HCT116 (cell line): ENCODE measurements around the gene CAMKK1. TPM values are rescaled to one million over a fixed set of nuclear protein-coding genes. Genes with fewer than 3 reads are reported as not detected.

ENCODE experiments used
- ATAC-seq: fragments of 200-7000 bp; cut with Tn5 transposase; 2 replicates; pipeline ENCODE4 v1.9.1; 2020; ENCODE audit warnings: mild to moderate bottlenecking, moderate library complexity
- BruUV-seq: library from RNA; stranded (reverse); fragments of 400-500 nt; replicated peaks from 2 replicates; lab custom pipeline; 2021; lab: Mats Ljungman, UMichigan
- CTCF ChIA-PET: fragments of 300-600 bp; sonication (Branson Sonifier 250); formaldehyde crosslinking; loops from one replicate; lab custom pipeline; 2021; ENCODE audit warnings: antibody characterized with exemption; lab: Charles Lee
- POLR2A ChIA-PET: fragments of 300-600, 350-600 bp; sonication (Branson Sonifier 250); formaldehyde crosslinking; loops from one replicate; lab custom pipeline; 2021; ENCODE audit warnings: antibody characterized with exemption; lab: Charles Lee
- RAD21 ChIA-PET, 2 experiments: fragments of 300-600 bp; sonication (Branson Sonifier 250); formaldehyde crosslinking; loops; one replicate each; lab custom pipeline; 2023; ENCODE audit warnings: low total read pairs in 2 of 2; ENCODE audit not compliant: uncharacterized antibody in 2 of 2, unreplicated experiment in 2 of 2, low non-redundant PET in 1 of 2; lab: Charles Lee
- DNase-seq: peaks from one replicate; pipeline ENCODE4 v3.0.0-alpha.2; 2010; ENCODE audit warnings: low read depth, low spot score
- H2AFZ ChIP-seq: fragments of 200-600 bp; shearing (Covaris generic), sonication (generic); 2 replicates; pipeline ENCODE4 v1.6.1; 2017; ENCODE audit warnings: low read depth, mixed run types, mixed read lengths, antibody characterized with exemption, low read length; ENCODE audit not compliant: poor library complexity, severe bottlenecking
- H3K27ac ChIP-seq: 2 replicates; pipeline ENCODE4 v1.5.1; 2012; ENCODE audit warnings: low read depth, low read length
- H3K27me3 ChIP-seq: fragments of 200-600 bp; sonication (generic); 2 replicates; pipeline ENCODE4 v1.6.1; 2016; ENCODE audit warnings: mixed run types, low read length, mixed read lengths; ENCODE audit not compliant: insufficient read depth
- H3K36me3 ChIP-seq, 2 experiments: fragments of 200-500 bp in 1 of 2; fragments of 200-600 bp in 1 of 2; sonication (Bioruptor generic) in 1 of 2; sonication (generic) in 1 of 2; 2 replicates each; pipeline versions ENCODE4 v1.5.1 to v1.6.1; 2014 to 2016; ENCODE audit warnings: low read length in 2 of 2, inconsistent platforms in 1 of 2, mixed read lengths in 1 of 2, mixed run types in 1 of 2; ENCODE audit not compliant: insufficient read depth in 2 of 2, control insufficient read depth in 1 of 2
- H3K4me1 ChIP-seq, 2 experiments: fragments of 200-600 bp in 1 of 2; sonication (generic) in 1 of 2; 2 replicates each; pipeline versions ENCODE4 v1.5.1 to v1.6.1; 2012 to 2017; ENCODE audit warnings: low read length in 2 of 2, inconsistent platforms in 1 of 2, mild to moderate bottlenecking in 1 of 2, mixed read lengths in 1 of 2, mixed run types in 1 of 2, moderate library complexity in 1 of 2; ENCODE audit not compliant: insufficient read depth in 2 of 2, control insufficient read depth in 1 of 2
- H3K4me2 ChIP-seq: fragments of 200-600 bp; sonication (generic); 2 replicates; pipeline ENCODE4 v1.6.1; 2017; ENCODE audit warnings: mixed run types, low read length, mixed read lengths
- H3K4me3 ChIP-seq, 2 experiments: fragments of 200-600 bp in 1 of 2; sonication (generic) in 1 of 2; replicated peaks in 1 of 2; 2 replicates each; pipeline ENCODE4 v1.5.1; 2011 to 2016; ENCODE audit warnings: low read length in 2 of 2, control low read depth in 1 of 2, low read depth in 1 of 2, mild to moderate bottlenecking in 1 of 2, mixed read lengths in 1 of 2, mixed run types in 1 of 2
- H3K79me2 ChIP-seq: fragments of 200-600 bp; sonication (generic); 2 replicates; pipeline ENCODE4 v1.6.1; 2017; ENCODE audit warnings: mild to moderate bottlenecking, mixed run types, low read length, moderate library complexity, mixed read lengths; ENCODE audit not compliant: insufficient read depth
- H3K9ac ChIP-seq: fragments of 200-600 bp; sonication (generic); 2 replicates; pipeline ENCODE4 v1.6.1; 2016; ENCODE audit warnings: low read length, mixed read lengths
- H3K9me2 ChIP-seq: fragments of 200-600 bp; sonication (generic), shearing (Covaris generic); 2 replicates; pipeline ENCODE4 v1.6.1; 2017; ENCODE audit warnings: mixed run types, mild to moderate bottlenecking, moderate library complexity; ENCODE audit not compliant: insufficient read depth
- H3K9me3 ChIP-seq, 2 experiments: fragments of 200-500 bp in 1 of 2; fragments of 200-600 bp in 1 of 2; sonication (Bioruptor generic) in 1 of 2; sonication (generic) in 1 of 2; 2 replicates each; pipeline ENCODE4 v1.6.1; 2014 to 2017; ENCODE audit warnings: low read length in 2 of 2, mixed read lengths in 2 of 2, inconsistent platforms in 1 of 2, low read depth in 1 of 2, mild to moderate bottlenecking in 1 of 2, mixed run types in 1 of 2, moderate library complexity in 1 of 2; ENCODE audit not compliant: control insufficient read depth in 1 of 2, insufficient read depth in 1 of 2
- H4K20me1 ChIP-seq: fragments of 200-600 bp; sonication (generic), shearing (Covaris generic); 2 replicates; pipeline ENCODE4 v1.6.1; 2017; ENCODE audit warnings: mixed run types, mild to moderate bottlenecking, moderate library complexity; ENCODE audit not compliant: insufficient read depth
- CBX3 ChIP-seq: IDR thresholded peaks from 2 replicates; pipeline ENCODE4 v1.6.1; 2012; ENCODE audit warnings: low read depth
- CEBPB ChIP-seq: IDR thresholded peaks from 2 replicates; pipeline ENCODE4 v1.6.1; 2012; ENCODE audit warnings: low read depth
- EGR1 ChIP-seq: IDR thresholded peaks from 2 replicates; pipeline ENCODE4 v1.6.1; 2012; ENCODE audit warnings: low read depth
- EZH2 ChIP-seq: fragments of 200-600 bp; sonication (generic); IDR thresholded peaks from 2 replicates; pipeline ENCODE4 v1.6.1; 2017; ENCODE audit warnings: antibody characterized with exemption, mixed run types
- EZH2phosphoT487 ChIP-seq: fragments of 200-600 bp; IDR thresholded peaks from 2 replicates; pipeline ENCODE4 v1.6.1; 2018; ENCODE audit warnings: antibody characterized with exemption, borderline replicate concordance
- FOSL1 ChIP-seq: IDR thresholded peaks from 2 replicates; pipeline ENCODE4 v1.6.1; 2012; ENCODE audit warnings: low read depth
- JUND ChIP-seq: IDR thresholded peaks from 2 replicates; pipeline ENCODE4 v1.6.1; 2012
- POLR2A ChIP-seq: IDR thresholded peaks from 2 replicates; pipeline ENCODE4 v1.7.0; 2011; ENCODE audit warnings: borderline replicate concordance; ENCODE audit not compliant: insufficient read depth, insufficient read length; ENCODE audit errors: extremely low read depth
- POLR2AphosphoS5 ChIP-seq: IDR thresholded peaks from 2 replicates; pipeline ENCODE4 v1.6.1; 2011; ENCODE audit warnings: mild to moderate bottlenecking, low read depth, low read length, moderate library complexity
- SP1 ChIP-seq: IDR thresholded peaks from 2 replicates; pipeline ENCODE4 v1.6.1; 2012; ENCODE audit warnings: low read depth
- SRF ChIP-seq: IDR thresholded peaks from 2 replicates; pipeline ENCODE4 v1.6.1; 2012; ENCODE audit warnings: low read depth
- TCF7L2 ChIP-seq: IDR thresholded peaks from 2 replicates; pipeline ENCODE4 v1.7.0; 2011; ENCODE audit warnings: borderline replicate concordance, inconsistent platforms; ENCODE audit not compliant: insufficient read depth, insufficient read length; ENCODE audit errors: extremely low read depth
- YY1 ChIP-seq: IDR thresholded peaks from 2 replicates; pipeline ENCODE4 v1.6.1; 2011; ENCODE audit warnings: low read length, low read depth, moderate library complexity, mild to moderate bottlenecking; ENCODE audit not compliant: insufficient replicate concordance; ENCODE audit errors: extremely low read depth
- ZFX ChIP-seq: fragments of 450-650 bp; IDR thresholded peaks from 2 replicates; pipeline ENCODE4 v1.6.1; 2017
- ZNF274 ChIP-seq: fragments of 200-500 bp; sonication (Bioruptor generic); IDR thresholded peaks from 2 replicates; pipeline ENCODE4 v1.6.1; 2014; ENCODE audit warnings: mild to moderate bottlenecking, low read depth, low read length, inconsistent platforms
- intact Hi-C: fragments of 100-400 bp; cut with micrococcal nuclease; formaldehyde crosslinking; loops from 2 replicates; pipeline ENCODE4 v1.10.0; 2022
- total RNA-seq: library from RNA; stranded (reverse); gene quantifications from one replicate; pipeline ENCODE4 v1.2.1, GENCODE V29; 2021; ENCODE audit not compliant: unreplicated experiment
- TF ChIP-seq, protein P1 (sequence below): IDR thresholded peaks from 2 replicates; pipeline ENCODE4 v1.6.1; 2012
- TF ChIP-seq, protein P2 (sequence below): IDR thresholded peaks from 2 replicates; pipeline ENCODE4 v1.6.1; 2011; ENCODE audit warnings: mild to moderate bottlenecking, low read length, moderate library complexity; ENCODE audit not compliant: insufficient replicate concordance; ENCODE audit errors: extremely low read depth

The CAMKK1 gene
- total RNA-seq, 1 experiment from 2014 or later: 10.6 TPM

DNA sequence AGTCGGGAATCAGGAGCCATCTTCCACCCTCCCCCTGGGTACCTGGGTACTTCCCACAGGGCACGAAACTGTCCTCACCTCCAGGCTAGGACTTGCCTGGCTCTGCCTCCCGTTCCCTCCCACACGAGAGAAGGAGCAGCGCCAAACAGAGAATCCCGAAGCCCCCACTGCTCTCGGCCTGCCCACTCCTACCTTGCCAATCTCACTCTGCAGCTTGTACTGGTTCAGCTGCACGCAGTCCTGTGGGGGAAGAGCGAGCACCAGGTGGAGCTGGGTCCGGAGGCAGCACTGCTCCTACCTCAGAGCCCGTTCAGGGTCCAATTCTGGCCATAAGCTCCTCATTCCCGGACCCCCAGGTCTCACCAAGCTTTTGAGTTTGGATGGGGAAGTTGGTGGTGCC, 8.7 kb downstream of the CAMKK1 start:
- CTCF ChIA-PET: no interaction called here
- Histone ChIP-seq H2AFZ (no peak overlapping the region), H3K4me1 (peaks cover 31 to 38% of the 10 kb centered on the region in 2 experiments), H3K27ac (no peak overlapping the region), H3K79me2 (peaks cover 13% of the 10 kb centered on the region; the same call in 1 of the 2 replicates), H3K4me2 (no peak overlapping the region), H3K9me2 (no peaks in the 10 kb centered on the region), H3K27me3 (no peaks in the 10 kb centered on the region), H3K36me3 (peaks cover 4 to 13% of the 10 kb centered on the region in 2 experiments; a peak in 2 of 4 replicates), H4K20me1 (no peaks in the 10 kb centered on the region), H3K4me3 (no peak overlapping the region), H3K9ac (no peak overlapping the region), H3K9me3 (no peaks in the 10 kb centered on the region)
- no TSS peak for BruUV-seq
- ATAC-seq (no peak), DNase-seq (no peak)
- POLR2A ChIA-PET: no interaction called here
- intact Hi-C loops: no loop called here
- RAD21 ChIA-PET: no interaction called here
- no peak for TF ChIP-seq EGR1
- TF ChIP-seq JUND: no peak
- no peak for TF ChIP-seq ZFX
- TF ChIP-seq, protein P1, sequence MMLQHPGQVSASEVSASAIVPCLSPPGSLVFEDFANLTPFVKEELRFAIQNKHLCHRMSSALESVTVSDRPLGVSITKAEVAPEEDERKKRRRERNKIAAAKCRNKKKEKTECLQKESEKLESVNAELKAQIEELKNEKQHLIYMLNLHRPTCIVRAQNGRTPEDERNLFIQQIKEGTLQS: no peak
- TF ChIP-seq, protein P2, sequence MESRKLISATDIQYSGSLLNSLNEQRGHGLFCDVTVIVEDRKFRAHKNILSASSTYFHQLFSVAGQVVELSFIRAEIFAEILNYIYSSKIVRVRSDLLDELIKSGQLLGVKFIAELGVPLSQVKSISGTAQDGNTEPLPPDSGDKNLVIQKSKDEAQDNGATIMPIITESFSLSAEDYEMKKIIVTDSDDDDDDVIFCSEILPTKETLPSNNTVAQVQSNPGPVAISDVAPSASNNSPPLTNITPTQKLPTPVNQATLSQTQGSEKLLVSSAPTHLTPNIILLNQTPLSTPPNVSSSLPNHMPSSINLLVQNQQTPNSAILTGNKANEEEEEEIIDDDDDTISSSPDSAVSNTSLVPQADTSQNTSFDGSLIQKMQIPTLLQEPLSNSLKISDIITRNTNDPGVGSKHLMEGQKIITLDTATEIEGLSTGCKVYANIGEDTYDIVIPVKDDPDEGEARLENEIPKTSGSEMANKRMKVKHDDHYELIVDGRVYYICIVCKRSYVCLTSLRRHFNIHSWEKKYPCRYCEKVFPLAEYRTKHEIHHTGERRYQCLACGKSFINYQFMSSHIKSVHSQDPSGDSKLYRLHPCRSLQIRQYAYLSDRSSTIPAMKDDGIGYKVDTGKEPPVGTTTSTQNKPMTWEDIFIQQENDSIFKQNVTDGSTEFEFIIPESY: no peak
- no peak for TF ChIP-seq POLR2AphosphoS5
- no peak for TF ChIP-seq CBX3
- TF ChIP-seq POLR2A: no peak
- TF ChIP-seq CEBPB: no peak
- no peak for TF ChIP-seq TCF7L2
- no peak for TF ChIP-seq SRF
- no peak for TF ChIP-seq SP1
- TF ChIP-seq ZNF274: no peak
- TF ChIP-seq EZH2: no peak
- TF ChIP-seq FOSL1: no peak
- no peak for TF ChIP-seq EZH2phosphoT487
- no peak for TF ChIP-seq YY1
